HG03103 (cell line): ENCODE measurements around the gene CNRIP1.

Experiments used
- ATAC-seq: cut with Tn5 transposase; IDR thresholded peaks from one replicate; pipeline ENCODE4 v1.9.1; 2021; ENCODE audit warnings: low read depth; ENCODE audit not compliant: unreplicated experiment

Gene CNRIP1

GRCh38 chr2:68252400-68253218, 67.1 kb downstream of the CNRIP1 start, which contains the start of gene PPP3R1:
PPP3R1 (minus strand) TSS chr2:68252532; CDS start chr2:68252127, 405 bp downstream.
- peak; percentile 72 for ATAC-seq

GRCh38 chr2:68251855-68252399, 67.8 kb downstream of the CNRIP1 start:
- ATAC-seq: no peak

GRCh38 chr2:68251187-68251854, 68.4 kb downstream of the CNRIP1 start:
- peak; percentile 47 for ATAC-seq

- ATAC-seq: no peak
Measured at GRCh38 chr2:68250652-68251186, 69.0 kb downstream of the CNRIP1 start.

- no peak for ATAC-seq
Measured at GRCh38 chr2:68250196-68250595, 69.6 kb downstream of the CNRIP1 start.

- no peak for ATAC-seq
Measured at GRCh38 chr2:68248806-68249205, 70.9 kb downstream of the CNRIP1 start.

- no peak for ATAC-seq
Measured at GRCh38 chr2:68248361-68248760, 71.4 kb downstream of the CNRIP1 start.

GRCh38 chr2:68246396-68246795, 73.4 kb downstream of the CNRIP1 start:
- ATAC-seq: no peak

- ATAC-seq: no peak
Measured at GRCh38 chr2:68245672-68246071, 74.1 kb downstream of the CNRIP1 start.

GRCh38 chr2:68245066-68245465, 74.7 kb downstream of the CNRIP1 start:
- no peak for ATAC-seq

GRCh38 chr2:68244456-68244855, 75.3 kb downstream of the CNRIP1 start:
- ATAC-seq: no peak
